ENCODE results near the gene FRS2.

Gene FRS2

DNA sequence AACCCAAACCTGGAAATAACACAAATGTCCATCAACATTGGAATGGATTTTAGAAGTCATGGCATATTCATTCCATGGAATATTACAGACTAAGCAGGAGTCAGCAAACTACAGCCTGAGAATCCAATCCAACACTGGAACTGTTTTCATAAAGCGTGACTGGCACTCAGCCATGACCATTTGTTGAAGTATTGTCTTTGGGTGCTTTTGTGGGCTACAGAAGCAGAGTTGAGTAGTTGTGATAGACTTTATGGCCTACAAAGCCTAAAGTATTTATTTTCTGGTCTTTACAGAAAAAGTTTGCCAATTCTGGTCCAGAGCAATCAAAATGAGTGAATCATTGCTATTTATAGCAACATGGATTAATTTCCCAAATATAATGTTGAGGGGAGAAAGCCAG lies 34.5 kb upstream of the FRS2 start:
- Histone ChIP-seq H2AK5ac (ENCODE audit: low read length, severe bottlenecking) (no peak overlapping the region), H3K4me3 (ENCODE audit: insufficient read depth in 1 of 2, low read depth in 1 of 2, low read length in 2 of 2) (no peak overlapping the region), H3K4me2 (ENCODE audit: low read length, poor library complexity, severe bottlenecking) (no peak overlapping the region), H3K14ac (ENCODE audit: low read length in 2 of 2) (no peak overlapping the region), H3K27ac (ENCODE audit: low read length, poor library complexity, severe bottlenecking) (no peak overlapping the region), H3K79me1 (replicated peaks; ENCODE audit: low read length, poor library complexity, severe bottlenecking) (no peaks in the 10 kb centered on the region), H3K9me3 (ENCODE audit: control insufficient read depth, low read length) (no peaks in the 10 kb centered on the region), H3K36me3 (ENCODE audit: control insufficient read depth in 1 of 2, insufficient read depth in 2 of 2, low read depth in 1 of 2, low read length in 2 of 2) (no peaks in the 10 kb centered on the region), H2AFZ (ENCODE audit: low read depth, low read length) (no peak overlapping the region), H3K9ac (ENCODE audit: low read length) (no peak overlapping the region), H3K4me1 (ENCODE audit: control insufficient read depth, insufficient read depth, low read depth, low read length) (no peaks in the 10 kb centered on the region), H2BK12ac (ENCODE audit: low read length in 2 of 2) (no peak overlapping the region), H2BK15ac (ENCODE audit: low read depth, poor library complexity, severe bottlenecking) (no peak overlapping the region), H3K4ac (ENCODE audit: low read depth in 1 of 2, low read length in 2 of 2) (no peak overlapping the region), H3K18ac (ENCODE audit: low read depth in 1 of 2, low read length in 2 of 2) (no peak overlapping the region), H2BK5ac (ENCODE audit: low read depth, low read length, poor library complexity, severe bottlenecking) (no peak overlapping the region), H2BK120ac (ENCODE audit: low read depth, low read length) (no peak overlapping the region), H3K23ac (ENCODE audit: low read length in 2 of 2) (no peak overlapping the region), H4K91ac (ENCODE audit: low read length) (no peak overlapping the region), H4K8ac (ENCODE audit: low read length) (no peak overlapping the region), H3K27me3 (ENCODE audit: control insufficient read depth in 1 of 2, insufficient read depth in 1 of 2, low read length in 2 of 2) (no peaks in the 10 kb centered on the region)
- DNase-seq: no peak
- whole genome bisulfite sequencing: 25% methylated on average over 1 of the region's 1 CpG

DNA sequence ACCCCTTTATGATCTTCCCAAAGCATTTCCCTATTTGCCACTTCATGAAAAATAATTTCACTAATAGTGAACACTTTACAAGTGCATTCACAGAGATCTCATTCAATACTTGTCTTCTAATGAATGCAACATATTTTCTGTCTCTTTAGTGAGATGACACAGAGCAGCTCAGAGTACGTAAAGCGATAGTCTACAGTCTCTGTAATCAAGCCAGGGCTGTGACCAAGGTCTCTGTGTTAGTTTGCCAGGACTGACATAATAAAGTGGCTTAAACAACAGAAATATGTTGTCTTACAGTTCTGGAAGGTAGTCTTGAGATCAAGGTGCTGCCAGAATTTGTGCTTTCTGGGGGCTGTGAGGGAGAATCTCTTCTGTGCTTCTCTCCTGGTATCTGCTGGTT lies 33.1 kb upstream of the FRS2 start:
- Histone ChIP-seq H3K36me3 (ENCODE audit: control insufficient read depth in 1 of 2, insufficient read depth in 2 of 2, low read depth in 1 of 2, low read length in 2 of 2) (no peaks in the 10 kb centered on the region), H3K27ac (ENCODE audit: low read length, poor library complexity, severe bottlenecking) (no peak overlapping the region), H2BK120ac (ENCODE audit: low read depth, low read length) (no peak overlapping the region), H3K23ac (ENCODE audit: low read length in 2 of 2) (no peak overlapping the region), H2AFZ (ENCODE audit: low read depth, low read length) (no peak overlapping the region), H3K9ac (ENCODE audit: low read length) (no peak overlapping the region), H3K4me1 (ENCODE audit: control insufficient read depth, insufficient read depth, low read depth, low read length) (no peaks in the 10 kb centered on the region), H3K27me3 (ENCODE audit: control insufficient read depth in 1 of 2, insufficient read depth in 1 of 2, low read length in 2 of 2) (no peaks in the 10 kb centered on the region), H4K8ac (ENCODE audit: low read length) (no peak overlapping the region), H3K14ac (ENCODE audit: low read length in 2 of 2) (no peak overlapping the region), H3K4me2 (ENCODE audit: low read length, poor library complexity, severe bottlenecking) (no peak overlapping the region), H4K91ac (ENCODE audit: low read length) (no peak overlapping the region), H2BK12ac (ENCODE audit: low read length in 2 of 2) (no peak overlapping the region), H3K4me3 (ENCODE audit: insufficient read depth in 1 of 2, low read depth in 1 of 2, low read length in 2 of 2) (no peak overlapping the region), H3K4ac (ENCODE audit: low read depth in 1 of 2, low read length in 2 of 2) (no peak overlapping the region), H2BK15ac (ENCODE audit: low read depth, poor library complexity, severe bottlenecking) (no peak overlapping the region), H2BK5ac (ENCODE audit: low read depth, low read length, poor library complexity, severe bottlenecking) (no peak overlapping the region), H3K18ac (ENCODE audit: low read depth in 1 of 2, low read length in 2 of 2) (no peak overlapping the region), H2AK5ac (ENCODE audit: low read length, severe bottlenecking) (no peak overlapping the region), H3K9me3 (ENCODE audit: control insufficient read depth, low read length) (no peaks in the 10 kb centered on the region), H3K79me1 (replicated peaks; ENCODE audit: low read length, poor library complexity, severe bottlenecking) (no peaks in the 10 kb centered on the region)
- 97% methylated on average over 2 of the region's 2 CpGs for WGBS
- DNase-seq: no peak

DNA sequence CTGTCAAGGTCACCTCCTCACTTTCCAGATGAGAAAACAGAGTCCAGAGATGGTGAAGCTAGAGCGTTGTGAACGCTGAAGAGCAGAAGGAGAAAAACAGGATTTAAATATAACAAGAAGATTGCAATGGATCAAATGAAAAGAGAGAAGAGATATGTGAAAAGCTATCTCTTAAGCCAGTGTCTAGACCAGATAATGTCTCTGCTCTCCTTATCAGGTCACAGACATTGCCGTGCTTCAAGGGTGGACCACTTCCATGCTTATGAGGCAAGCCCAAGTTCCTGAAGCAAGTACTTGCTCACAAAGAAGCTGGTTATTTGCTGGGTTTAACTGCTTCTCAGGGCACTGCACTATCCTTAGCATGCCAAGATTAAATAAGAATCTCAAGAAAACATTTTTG lies 31.6 kb upstream of the FRS2 start:
- Histone ChIP-seq H4K8ac (ENCODE audit: low read length) (no peak overlapping the region), H2BK5ac (ENCODE audit: low read depth, low read length, poor library complexity, severe bottlenecking) (no peak overlapping the region), H3K9me3 (ENCODE audit: control insufficient read depth, low read length) (no peaks in the 10 kb centered on the region), H3K18ac (ENCODE audit: low read depth in 1 of 2, low read length in 2 of 2) (no peak overlapping the region), H3K27me3 (ENCODE audit: control insufficient read depth in 1 of 2, insufficient read depth in 1 of 2, low read length in 2 of 2) (no peaks in the 10 kb centered on the region), H3K4me3 (ENCODE audit: insufficient read depth in 1 of 2, low read depth in 1 of 2, low read length in 2 of 2) (no peak overlapping the region), H2BK12ac (ENCODE audit: low read length in 2 of 2) (no peak overlapping the region), H2AK5ac (ENCODE audit: low read length, severe bottlenecking) (no peak overlapping the region), H3K4me2 (ENCODE audit: low read length, poor library complexity, severe bottlenecking) (no peak overlapping the region), H3K23ac (ENCODE audit: low read length in 2 of 2) (no peak overlapping the region), H3K4ac (ENCODE audit: low read depth in 1 of 2, low read length in 2 of 2) (no peak overlapping the region), H3K79me1 (replicated peaks; ENCODE audit: low read length, poor library complexity, severe bottlenecking) (no peaks in the 10 kb centered on the region), H3K9ac (ENCODE audit: low read length) (no peak overlapping the region), H4K91ac (ENCODE audit: low read length) (no peak overlapping the region), H3K36me3 (ENCODE audit: control insufficient read depth in 1 of 2, insufficient read depth in 2 of 2, low read depth in 1 of 2, low read length in 2 of 2) (no peaks in the 10 kb centered on the region), H2AFZ (ENCODE audit: low read depth, low read length) (no peak overlapping the region), H2BK15ac (ENCODE audit: low read depth, poor library complexity, severe bottlenecking) (no peak overlapping the region), H3K14ac (ENCODE audit: low read length in 2 of 2) (no peak overlapping the region), H3K4me1 (ENCODE audit: control insufficient read depth, insufficient read depth, low read depth, low read length) (no peaks in the 10 kb centered on the region), H3K27ac (ENCODE audit: low read length, poor library complexity, severe bottlenecking) (no peak overlapping the region), H2BK120ac (ENCODE audit: low read depth, low read length) (no peak overlapping the region)
- WGBS: 78% methylated on average over 3 of the region's 3 CpGs
- no peak for DNase-seq

DNA sequence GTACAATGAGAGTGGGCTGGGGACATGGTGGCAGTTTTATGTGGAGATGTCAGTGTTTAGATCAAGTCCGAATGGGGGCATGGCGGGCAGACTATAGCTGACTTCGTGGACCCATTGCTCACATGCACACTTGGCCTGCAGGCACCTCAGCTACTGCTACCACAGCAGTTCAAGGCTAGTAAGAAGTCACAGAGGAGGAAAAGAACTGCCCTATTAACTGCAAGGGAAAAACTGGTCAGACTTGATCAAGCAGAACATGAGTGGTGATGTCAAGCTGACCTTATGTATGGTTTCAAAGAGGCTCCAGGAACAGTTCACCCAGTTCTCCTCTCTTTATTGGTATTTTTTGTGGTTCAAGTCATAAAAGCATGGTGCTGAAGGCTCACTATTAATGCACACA lies 30.2 kb upstream of the FRS2 start:
- 87% methylated on average over 3 of the region's 3 CpGs for WGBS
- Histone ChIP-seq H2AFZ (ENCODE audit: low read depth, low read length) (no peak overlapping the region), H3K9me3 (ENCODE audit: control insufficient read depth, low read length) (no peaks in the 10 kb centered on the region), H3K14ac (ENCODE audit: low read length in 2 of 2) (no peak overlapping the region), H3K4me3 (ENCODE audit: insufficient read depth in 1 of 2, low read depth in 1 of 2, low read length in 2 of 2) (no peak overlapping the region), H3K27me3 (ENCODE audit: control insufficient read depth in 1 of 2, insufficient read depth in 1 of 2, low read length in 2 of 2) (no peaks in the 10 kb centered on the region), H4K8ac (ENCODE audit: low read length) (no peak overlapping the region), H2BK5ac (ENCODE audit: low read depth, low read length, poor library complexity, severe bottlenecking) (no peak overlapping the region), H3K4me1 (ENCODE audit: control insufficient read depth, insufficient read depth, low read depth, low read length) (no peaks in the 10 kb centered on the region), H2BK12ac (ENCODE audit: low read length in 2 of 2) (no peak overlapping the region), H3K27ac (ENCODE audit: low read length, poor library complexity, severe bottlenecking) (no peak overlapping the region), H3K9ac (ENCODE audit: low read length) (no peak overlapping the region), H2BK120ac (ENCODE audit: low read depth, low read length) (no peak overlapping the region), H3K4me2 (ENCODE audit: low read length, poor library complexity, severe bottlenecking) (no peak overlapping the region), H3K4ac (ENCODE audit: low read depth in 1 of 2, low read length in 2 of 2) (no peak overlapping the region), H2AK5ac (ENCODE audit: low read length, severe bottlenecking) (no peak overlapping the region), H3K18ac (ENCODE audit: low read depth in 1 of 2, low read length in 2 of 2) (no peak overlapping the region), H2BK15ac (ENCODE audit: low read depth, poor library complexity, severe bottlenecking) (no peak overlapping the region), H3K79me1 (replicated peaks; ENCODE audit: low read length, poor library complexity, severe bottlenecking) (no peaks in the 10 kb centered on the region), H3K36me3 (ENCODE audit: control insufficient read depth in 1 of 2, insufficient read depth in 2 of 2, low read depth in 1 of 2, low read length in 2 of 2) (no peaks in the 10 kb centered on the region), H4K91ac (ENCODE audit: low read length) (no peak overlapping the region), H3K23ac (ENCODE audit: low read length in 2 of 2) (no peak overlapping the region)
- DNase-seq: no peak

All from mesenchymal stem cell (in vitro differentiated cells and primary cell).